ENCODE data around the gene CPED1.
"Not testable (repeated sequence)": the region's sequence is repeated elsewhere in the genome, so short reads cannot be mapped to it uniquely, and the experiment has no call there.

GRCh38 chr7:121315170-121315569, 326.7 kb downstream of the CPED1 start:
- TF ChIP-seq, protein P1, sequence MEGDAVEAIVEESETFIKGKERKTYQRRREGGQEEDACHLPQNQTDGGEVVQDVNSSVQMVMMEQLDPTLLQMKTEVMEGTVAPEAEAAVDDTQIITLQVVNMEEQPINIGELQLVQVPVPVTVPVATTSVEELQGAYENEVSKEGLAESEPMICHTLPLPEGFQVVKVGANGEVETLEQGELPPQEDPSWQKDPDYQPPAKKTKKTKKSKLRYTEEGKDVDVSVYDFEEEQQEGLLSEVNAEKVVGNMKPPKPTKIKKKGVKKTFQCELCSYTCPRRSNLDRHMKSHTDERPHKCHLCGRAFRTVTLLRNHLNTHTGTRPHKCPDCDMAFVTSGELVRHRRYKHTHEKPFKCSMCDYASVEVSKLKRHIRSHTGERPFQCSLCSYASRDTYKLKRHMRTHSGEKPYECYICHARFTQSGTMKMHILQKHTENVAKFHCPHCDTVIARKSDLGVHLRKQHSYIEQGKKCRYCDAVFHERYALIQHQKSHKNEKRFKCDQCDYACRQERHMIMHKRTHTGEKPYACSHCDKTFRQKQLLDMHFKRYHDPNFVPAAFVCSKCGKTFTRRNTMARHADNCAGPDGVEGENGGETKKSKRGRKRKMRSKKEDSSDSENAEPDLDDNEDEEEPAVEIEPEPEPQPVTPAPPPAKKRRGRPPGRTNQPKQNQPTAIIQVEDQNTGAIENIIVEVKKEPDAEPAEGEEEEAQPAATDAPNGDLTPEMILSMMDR (IDR thresholded peaks at IDR 0.05; ENCODE audit: low read length): not testable (repeated sequence)
- TF ChIP-seq EZH2 (IDR thresholded peaks at IDR 0.05; ENCODE audit: borderline replicate concordance, low read length): not testable (repeated sequence)

All from OCI-LY1 (cell line).